H9 (cell line): ENCODE measurements around the gene WAC. TPM values are rescaled to one million over a fixed set of nuclear protein-coding genes. Genes with fewer than 3 reads are reported as not detected.

Experiments
- DNase-seq: peaks from one replicate; pipeline ENCODE4 v3.0.0-alpha.2; 2017
- H2AFZ ChIP-seq: one replicate; pipeline ENCODE4 v1.6.1; 2013; ENCODE audit warnings: mild to moderate bottlenecking, low read length, control low read depth, moderate library complexity
- H2AK5ac ChIP-seq: 2 replicates; pipeline ENCODE4 v1.6.1; 2013; ENCODE audit warnings: low read length, control low read depth, mixed read lengths; ENCODE audit not compliant: insufficient read length
- H2BK120ac ChIP-seq: one replicate; pipeline ENCODE4 v1.6.1; 2013; ENCODE audit warnings: low read depth, mild to moderate bottlenecking, low read length, control low read depth, inconsistent platforms; ENCODE audit not compliant: poor library complexity, severe bottlenecking
- H2BK12ac ChIP-seq: 2 replicates; pipeline ENCODE4 v1.6.1; 2013; ENCODE audit warnings: low read length, control low read depth, mixed read lengths, low read depth; ENCODE audit not compliant: insufficient read length
- H2BK15ac ChIP-seq: 2 replicates; pipeline ENCODE4 v1.6.1; 2013; ENCODE audit warnings: low read depth, low read length, control low read depth
- H2BK20ac ChIP-seq: one replicate; pipeline ENCODE4 v1.6.1; 2013; ENCODE audit warnings: low read depth, mild to moderate bottlenecking, low read length, control low read depth, inconsistent platforms; ENCODE audit not compliant: poor library complexity, severe bottlenecking
- H2BK5ac ChIP-seq: 2 replicates; pipeline ENCODE4 v1.6.1; 2013; ENCODE audit warnings: low read length, control low read depth, mixed read lengths; ENCODE audit not compliant: insufficient read length
- H3K14ac ChIP-seq: 2 replicates; pipeline ENCODE4 v1.6.1; 2013; ENCODE audit warnings: low read length, control low read depth; ENCODE audit not compliant: insufficient read depth
- H3K18ac ChIP-seq: 2 replicates; pipeline ENCODE4 v1.6.1; 2013; ENCODE audit warnings: low read depth, mild to moderate bottlenecking, mixed read lengths, low read length, control low read depth; ENCODE audit not compliant: insufficient read length
- H3K23ac ChIP-seq: 2 replicates; pipeline ENCODE4 v1.6.1; 2013; ENCODE audit warnings: low read length, control low read depth, mixed read lengths, low read depth; ENCODE audit not compliant: insufficient read length
- H3K23me2 ChIP-seq: 2 replicates; pipeline ENCODE4 v1.6.1; 2013; ENCODE audit warnings: low read depth, mild to moderate bottlenecking, mixed read lengths, low read length, control low read depth; ENCODE audit not compliant: insufficient read length, poor library complexity, severe bottlenecking
- H3K27ac ChIP-seq: 2 replicates; pipeline ENCODE4 v1.5.1; 2013; ENCODE audit warnings: low read length, control low read depth, mixed read lengths, low read depth; ENCODE audit not compliant: insufficient read length
- H3K27me3 ChIP-seq: 2 replicates; pipeline ENCODE4 v1.6.1; 2013; ENCODE audit warnings: low read length, control low read depth, inconsistent platforms; ENCODE audit not compliant: insufficient read depth
- H3K4ac ChIP-seq: 2 replicates; pipeline ENCODE4 v1.6.1; 2013; ENCODE audit warnings: low read depth, mild to moderate bottlenecking, control low read depth, inconsistent platforms, low read length, moderate library complexity
- H3K4me1 ChIP-seq: 2 replicates; pipeline ENCODE4 v1.6.1; 2013; ENCODE audit warnings: low read length, control low read depth, inconsistent platforms; ENCODE audit not compliant: insufficient read depth
- H3K4me2 ChIP-seq: 2 replicates; pipeline ENCODE4 v1.6.1; 2013; ENCODE audit warnings: low read length, control low read depth, mixed read lengths; ENCODE audit not compliant: insufficient read length, insufficient read depth
- H3K56ac ChIP-seq: 2 replicates; pipeline ENCODE4 v1.6.1; 2013; ENCODE audit warnings: low read depth, mild to moderate bottlenecking, mixed read lengths, low read length, control low read depth; ENCODE audit not compliant: insufficient read length
- H3K79me1 ChIP-seq: 2 replicates; pipeline ENCODE4 v1.6.1; 2013; ENCODE audit warnings: low read depth, mild to moderate bottlenecking, moderate library complexity, low read length, control low read depth, inconsistent platforms; ENCODE audit not compliant: insufficient read depth, poor library complexity, severe bottlenecking
- H3K79me2 ChIP-seq: 2 replicates; pipeline ENCODE4 v1.6.1; 2013; ENCODE audit warnings: low read length, control low read depth, inconsistent platforms; ENCODE audit not compliant: insufficient read depth
- H3K9ac ChIP-seq: 2 replicates; pipeline ENCODE4 v1.6.1; 2013; ENCODE audit warnings: low read length, control low read depth, mixed read lengths; ENCODE audit not compliant: insufficient read length; ENCODE audit errors: extremely low read depth
- H3K9me3 ChIP-seq: one replicate; pipeline ENCODE4 v1.6.1; 2013; ENCODE audit warnings: low read depth, low read length, inconsistent platforms; ENCODE audit not compliant: control insufficient read depth
- H3T11ph ChIP-seq: one replicate; pipeline ENCODE4 v1.6.1; 2013; ENCODE audit warnings: mild to moderate bottlenecking, low read length, control low read depth, inconsistent platforms
- H4K20me1 ChIP-seq: one replicate; pipeline ENCODE4 v1.6.1; 2013; ENCODE audit not compliant: control insufficient read depth, insufficient read length, insufficient read depth
- H4K5ac ChIP-seq: 2 replicates; pipeline ENCODE4 v1.6.1; 2013; ENCODE audit warnings: low read depth, mild to moderate bottlenecking, mixed read lengths, low read length, control low read depth; ENCODE audit not compliant: insufficient read length
- H4K8ac ChIP-seq: replicated peaks from 2 replicates; pipeline ENCODE4 v1.6.1; 2013; ENCODE audit warnings: low read length, control low read depth, mixed read lengths, low read depth; ENCODE audit not compliant: insufficient read length
- H4K91ac ChIP-seq: 2 replicates; pipeline ENCODE4 v1.6.1; 2013; ENCODE audit warnings: low read depth, mild to moderate bottlenecking, moderate library complexity, mixed read lengths, low read length, control low read depth; ENCODE audit not compliant: insufficient read length
- H3K27ac Mint-ChIP-seq, 3 experiments: 2 replicates in 2 of 3; 3 replicates in 1 of 3; pipeline ENCODE4 v1.8.0; 2020 to 2021; ENCODE audit warnings: mixed read lengths in 3 of 3, mild to moderate bottlenecking in 1 of 3, moderate library complexity in 1 of 3
- H3K27me3 Mint-ChIP-seq: 2 replicates; pipeline ENCODE4 v1.8.0; 2021; ENCODE audit warnings: low read depth, mild to moderate bottlenecking, moderate library complexity, mixed read lengths
- H3K36me3 Mint-ChIP-seq, 3 experiments: 2 replicates in 2 of 3; 3 replicates in 1 of 3; pipeline ENCODE4 v1.8.0; 2020 to 2021; ENCODE audit warnings: low read depth in 3 of 3, mixed read lengths in 3 of 3; ENCODE audit not compliant: insufficient read depth in 1 of 3
- H3K4me1 Mint-ChIP-seq, 2 experiments: 2 replicates each; pipeline ENCODE4 v1.8.0; 2020; ENCODE audit warnings: mixed read lengths in 2 of 2
- H3K4me3 Mint-ChIP-seq, 2 experiments: 2 replicates in 1 of 2; 3 replicates in 1 of 2; pipeline ENCODE4 v1.8.0; 2020 to 2021; ENCODE audit warnings: mild to moderate bottlenecking in 2 of 2, mixed read lengths in 2 of 2, moderate library complexity in 1 of 2
- H3K9me3 Mint-ChIP-seq, 2 experiments: 2 replicates in 1 of 2; 3 replicates in 1 of 2; pipeline ENCODE4 v1.8.0; 2020; ENCODE audit warnings: mild to moderate bottlenecking in 2 of 2, mixed read lengths in 2 of 2, moderate library complexity in 1 of 2
- WGBS: extraction: QIAGEN DNeasy Blood & Tissue Kit; methylation state at CpG from one replicate; pipeline ENCODE4 v1.1.7; 2013; ENCODE audit warnings: missing lambda C conversion rate, low lambda C conversion rate, mixed read lengths; ENCODE audit not compliant: insufficient read length; ENCODE audit errors: extremely low coverage; 5-methylcytosine and 5-hydroxymethylcytosine counted together
- total RNA-seq: library from RNA; stranded (reverse); gene quantifications from 2 replicates; pipeline ENCODE4 v1.2.1, GENCODE V29; 2021
- TF ChIP-seq, protein P1 (sequence below): fragments of 200-600 bp; sonication (generic); conservative IDR thresholded peaks from 3 replicates; pipeline ENCODE4 v1.8.0; 2021; ENCODE audit warnings: antibody characterized with exemption, mild to moderate bottlenecking

Gene WAC
- total RNA-seq, 1 experiment from 2014 or later = 130 TPM

DNA sequence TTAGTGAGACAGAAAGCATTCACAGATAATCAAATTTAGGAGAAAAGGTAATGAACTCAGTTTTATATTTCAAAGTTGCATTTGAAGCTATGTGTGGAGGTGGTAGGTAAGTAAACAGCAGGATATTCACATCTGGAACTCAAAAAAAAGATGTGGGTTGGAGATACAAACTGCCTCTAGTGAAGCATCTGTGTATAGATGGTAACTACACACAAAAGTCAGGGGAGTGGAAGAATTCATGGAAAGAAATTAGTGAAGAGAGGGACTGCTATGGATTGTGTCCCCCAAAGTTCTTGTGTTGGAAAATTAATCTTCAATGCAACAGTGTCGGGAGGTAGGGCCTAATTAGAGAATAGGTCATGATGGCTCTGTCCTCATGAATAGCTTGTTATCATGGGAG is 18.3 kb upstream of the WAC start:
- Histone ChIP-seq H3K79me2 (no peaks in the 10 kb centered on the region), H3K4me2 (no peak overlapping the region), H3K9me3 (no peaks in the 10 kb centered on the region), H3K79me1 (no peaks in the 10 kb centered on the region), H2AK5ac (no peak overlapping the region), H3K56ac (no peak overlapping the region), H3T11ph (no peak overlapping the region), H4K8ac (no peak overlapping the region), H2BK12ac (no peak overlapping the region), H3K23me2 (no peaks in the 10 kb centered on the region), H3K18ac (no peak overlapping the region), H4K91ac (no peak overlapping the region), H4K5ac (no peak overlapping the region), H2AFZ (no peak overlapping the region), H3K27me3 (no peaks in the 10 kb centered on the region), H2BK5ac (no peak overlapping the region), H4K20me1 (no peaks in the 10 kb centered on the region), H2BK20ac (no peak overlapping the region), H2BK15ac (no peak overlapping the region), H2BK120ac (no peak overlapping the region), H3K9ac (no peak overlapping the region), H3K14ac (no peak overlapping the region), H3K23ac (no peak overlapping the region), H3K4me1 (no peaks in the 10 kb centered on the region; the same call in 1 of the 2 replicates), H3K4ac (no peak overlapping the region), H3K27ac (no peak overlapping the region)
- TF ChIP-seq, protein P1, sequence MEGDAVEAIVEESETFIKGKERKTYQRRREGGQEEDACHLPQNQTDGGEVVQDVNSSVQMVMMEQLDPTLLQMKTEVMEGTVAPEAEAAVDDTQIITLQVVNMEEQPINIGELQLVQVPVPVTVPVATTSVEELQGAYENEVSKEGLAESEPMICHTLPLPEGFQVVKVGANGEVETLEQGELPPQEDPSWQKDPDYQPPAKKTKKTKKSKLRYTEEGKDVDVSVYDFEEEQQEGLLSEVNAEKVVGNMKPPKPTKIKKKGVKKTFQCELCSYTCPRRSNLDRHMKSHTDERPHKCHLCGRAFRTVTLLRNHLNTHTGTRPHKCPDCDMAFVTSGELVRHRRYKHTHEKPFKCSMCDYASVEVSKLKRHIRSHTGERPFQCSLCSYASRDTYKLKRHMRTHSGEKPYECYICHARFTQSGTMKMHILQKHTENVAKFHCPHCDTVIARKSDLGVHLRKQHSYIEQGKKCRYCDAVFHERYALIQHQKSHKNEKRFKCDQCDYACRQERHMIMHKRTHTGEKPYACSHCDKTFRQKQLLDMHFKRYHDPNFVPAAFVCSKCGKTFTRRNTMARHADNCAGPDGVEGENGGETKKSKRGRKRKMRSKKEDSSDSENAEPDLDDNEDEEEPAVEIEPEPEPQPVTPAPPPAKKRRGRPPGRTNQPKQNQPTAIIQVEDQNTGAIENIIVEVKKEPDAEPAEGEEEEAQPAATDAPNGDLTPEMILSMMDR = no peak
- Mint-ChIP-seq H3K9me3 (peaks cover 0 to 9% of the 10 kb centered on the region in 2 experiments; a peak in 1 of 5 replicates), H3K4me1 (peaks cover 12 to 15% of the 10 kb centered on the region in 2 experiments), H3K27ac (no peak overlapping the region), H3K27me3 (peaks cover 33% of the 10 kb centered on the region), H3K36me3 (peaks cover 0 to under 1% (median 0%) of the 10 kb centered on the region in 3 experiments; a peak in 1 of 7 replicates), H3K4me3 (no peak overlapping the region)
- no CpG with 5 or more reads among the region's 1 CpG for WGBS
- no peak for DNase-seq
